Endothelial cell of umbilical vein (primary cell): Measurements from ENCODE around the gene TMEM154. TPM values are rescaled to one million over a fixed set of nuclear protein-coding genes. Genes with fewer than 3 reads are reported as not detected.

Experiments used
- BruUV-seq: library from RNA; stranded (reverse); fragments of 400-500 nt; replicated peaks from 2 replicates; lab custom pipeline; 2021; lab: Mats Ljungman, UMichigan
- CTCF ChIA-PET: fragments of 300-600, 350-600 bp; sonication (Branson Sonifier 250); formaldehyde crosslinking; loops from one replicate; lab custom pipeline; 2021; ENCODE audit warnings: antibody characterized with exemption, inconsistent platforms; lab: Charles Lee
- POLR2A ChIA-PET: fragments of 300-600, 350-600 bp; sonication (Branson Sonifier 250); formaldehyde crosslinking; loops from one replicate; lab custom pipeline; 2021; ENCODE audit warnings: antibody characterized with exemption, inconsistent platforms; lab: Charles Lee
- DNase-seq: peaks from one replicate; pipeline ENCODE4 v3.0.0-alpha.2; 2011; ENCODE audit warnings: low read depth, low spot score
- FAIRE-seq: peaks from 2 replicates; lab custom pipeline; 2011; peaks lifted over from hg19 to GRCh38; lab: Jason Lieb, UNC
- H2AFZ ChIP-seq: 2 replicates; pipeline ENCODE4 v1.6.0; 2012; ENCODE audit warnings: low read depth, low read length, control low read depth, inconsistent platforms
- H3K27ac ChIP-seq: 2 replicates; pipeline ENCODE4 v1.5.1; 2011; ENCODE audit warnings: low read depth, mild to moderate bottlenecking, control low read depth, low read length, moderate library complexity; ENCODE audit not compliant: insufficient read depth
- H3K27me3 ChIP-seq, 2 experiments: 2 replicates each; pipeline versions ENCODE4 v1.6.0 to v1.6.1; 2011; ENCODE audit warnings: low read length in 2 of 2, mixed read lengths in 1 of 2; ENCODE audit not compliant: control insufficient read depth in 2 of 2, insufficient read depth in 2 of 2
- H3K36me3 ChIP-seq, 2 experiments: 2 replicates in 1 of 2; 3 replicates in 1 of 2; pipeline ENCODE4 v1.5.1; 2011; ENCODE audit warnings: low read length in 2 of 2, mild to moderate bottlenecking in 1 of 2, moderate library complexity in 1 of 2; ENCODE audit not compliant: control insufficient read depth in 2 of 2, insufficient read depth in 2 of 2; ENCODE audit errors: extremely low read depth in 1 of 2
- H3K4me1 ChIP-seq: 3 replicates; pipeline ENCODE4 v1.5.1; 2011; ENCODE audit warnings: mild to moderate bottlenecking, low read length; ENCODE audit not compliant: control insufficient read depth, insufficient read depth; ENCODE audit errors: extremely low read depth
- H3K4me2 ChIP-seq: 2 replicates; pipeline ENCODE4 v1.6.1; 2011; ENCODE audit warnings: low read length, control low read depth, mixed read lengths; ENCODE audit not compliant: insufficient read depth
- H3K4me3 ChIP-seq, 3 experiments: fragments of 200-600 bp in 1 of 3; sonication (generic), shearing (Covaris generic) in 1 of 3; replicated peaks in 1 of 3; 2 replicates each; pipeline ENCODE4 v1.5.1; 2011 to 2016; ENCODE audit warnings: control low read depth in 3 of 3, low read length in 3 of 3, mild to moderate bottlenecking in 2 of 3, inconsistent platforms in 1 of 3, low read depth in 1 of 3, moderate library complexity in 1 of 3; ENCODE audit not compliant: insufficient read depth in 1 of 3
- H3K79me2 ChIP-seq: 2 replicates; pipeline ENCODE4 v1.6.0; 2012; ENCODE audit warnings: low read length, inconsistent platforms; ENCODE audit not compliant: control insufficient read depth, insufficient read depth
- H3K9ac ChIP-seq: replicated peaks from 2 replicates; pipeline ENCODE3; 2011; ENCODE audit warnings: low read length, control low read depth; ENCODE audit not compliant: insufficient read depth; ENCODE audit errors: extremely low read depth
- H3K9me1 ChIP-seq: replicated peaks from 3 replicates; pipeline ENCODE4 v1.6.0; 2011; ENCODE audit warnings: mild to moderate bottlenecking, low read length; ENCODE audit not compliant: control insufficient read depth, insufficient read depth; ENCODE audit errors: extremely low read depth
- H3K9me3 ChIP-seq: replicated peaks from 2 replicates; pipeline ENCODE4 v1.5.1; 2012; ENCODE audit warnings: low read length, inconsistent platforms; ENCODE audit not compliant: control insufficient read depth, insufficient read depth
- H4K20me1 ChIP-seq: replicated peaks from 2 replicates; pipeline ENCODE3; 2011; ENCODE audit warnings: mild to moderate bottlenecking, low read length; ENCODE audit not compliant: control insufficient read depth, insufficient read depth; ENCODE audit errors: extremely low read depth
- EZH2 ChIP-seq: IDR thresholded peaks from 2 replicates; pipeline ENCODE4 v1.6.1; 2012; ENCODE audit warnings: borderline replicate concordance, low read depth, mild to moderate bottlenecking, moderate library complexity, low read length, inconsistent platforms; ENCODE audit not compliant: severe bottlenecking
- GATA2 ChIP-seq: IDR thresholded peaks from 2 replicates; pipeline ENCODE4 v1.7.0; 2011; ENCODE audit warnings: low read depth, mild to moderate bottlenecking, moderate library complexity, mixed read lengths, low read length; ENCODE audit not compliant: insufficient read length, insufficient read depth
- JUN ChIP-seq: IDR thresholded peaks from 2 replicates; pipeline ENCODE4 v1.6.1; 2011; ENCODE audit warnings: borderline replicate concordance, low read depth; ENCODE audit not compliant: insufficient read length, insufficient read depth
- MYC ChIP-seq: IDR thresholded peaks from one replicate; pipeline ENCODE4 v1.6.1; 2011; ENCODE audit warnings: mild to moderate bottlenecking, low read depth, low read length
- POLR2AphosphoS5 ChIP-seq: IDR thresholded peaks from 2 replicates; pipeline ENCODE4 v1.6.1; 2012; ENCODE audit warnings: low read depth, mild to moderate bottlenecking, control low read depth, low read length, moderate library complexity; ENCODE audit not compliant: insufficient read depth
- dilution Hi-C: fragments of 300-500 bp; cut with MboI; formaldehyde crosslinking; loops from one replicate; pipeline ENCODE4 v1.15.0; 2019; ENCODE audit warnings: low sequenced_read_pairs; ENCODE audit not compliant: extremely low pct_ligation_motif_present
- intact Hi-C: fragments of 100-400 bp; cut with micrococcal nuclease; formaldehyde crosslinking; loops from one replicate; pipeline ENCODE4 v1.10.0; 2022
- polyA plus RNA-seq, 4 experiments: library from polyadenylated mRNA; depleted of rRNA in 3 of 4; stranded (reverse) in 3 of 4; unstranded in 1 of 4; fragments of >200 nt; gene quantifications; 2 replicates each; pipeline versions ENCODE4 v1.2.1 to v1.2.3, GENCODE V29; 2011 to 2012; ENCODE audit warnings: missing spikeins in 1 of 4
- total RNA-seq: library from RNA; stranded (reverse); gene quantifications from 2 replicates; pipeline ENCODE4 v1.2.3, GENCODE V29; 2021
- TF ChIP-seq, protein P1 (sequence below): IDR thresholded peaks from 2 replicates; pipeline ENCODE4 v1.6.1; 2011; ENCODE audit not compliant: insufficient read depth, insufficient read length

TMEM154 gene
- total and polyA plus RNA-seq, 2 donors (not counting 3 experiments of a cell fraction or from before 2014, with no cell fraction given), result 5.4 to 50.0 TPM

DNA sequence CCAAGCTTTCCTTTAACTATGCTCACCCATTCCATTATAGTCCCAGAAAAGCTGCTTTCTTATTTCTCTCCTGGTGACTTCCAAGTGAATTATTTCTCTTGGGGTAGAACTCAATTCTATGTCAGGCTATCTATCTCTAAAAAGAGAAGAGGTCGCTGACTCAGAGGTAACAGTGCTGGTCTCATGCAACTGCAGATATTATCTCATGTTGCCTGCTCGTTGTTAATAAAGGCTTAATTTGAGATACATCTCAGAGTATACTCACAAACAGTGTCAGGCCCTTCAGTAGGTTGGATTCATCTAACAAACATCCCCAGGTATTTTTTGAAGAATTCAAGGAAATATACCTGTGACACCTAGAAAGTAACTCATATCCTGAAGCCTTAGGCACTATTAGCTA is 2.7 kb downstream of the TMEM154 start:
- dilution Hi-C loops (no loop called here), intact Hi-C loops (no loop called here)
- no peak overlapping the region for H3K27ac ChIP-seq
- peaks cover 14% of the 10 kb centered on the region for H3K79me2 ChIP-seq
- H2AFZ ChIP-seq, result no peak overlapping the region
- TF ChIP-seq MYC (no peak), POLR2AphosphoS5 (no peak)
- TF ChIP-seq, protein P1, sequence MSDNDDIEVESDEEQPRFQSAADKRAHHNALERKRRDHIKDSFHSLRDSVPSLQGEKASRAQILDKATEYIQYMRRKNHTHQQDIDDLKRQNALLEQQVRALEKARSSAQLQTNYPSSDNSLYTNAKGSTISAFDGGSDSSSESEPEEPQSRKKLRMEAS, result no peak
- H3K27me3 ChIP-seq, result no peaks in the 10 kb centered on the region
- H3K9ac ChIP-seq, result no peak overlapping the region
- no peak overlapping the region for H3K4me3 ChIP-seq
- H3K9me3 ChIP-seq, result no peaks in the 10 kb centered on the region
- no TSS peak for BruUV-seq
- H3K4me1 ChIP-seq, result peaks cover 44% of the 10 kb centered on the region
- ChIA-PET POLR2A (interaction anchor here (0.6 kb wide), 1 partner anchor 100 kb away, joined by 3 read pairs; no protein-coding TSS in a partner anchor), CTCF (interaction anchor here (0.9 to 3.9 kb wide), 6 partner anchors 9 to 222 kb away, joined by 3 to 23 read pairs (median 4); no protein-coding TSS in a partner anchor)
- H3K9me1 ChIP-seq, result no peaks in the 10 kb centered on the region
- no peaks in the 10 kb centered on the region for H4K20me1 ChIP-seq
- FAIRE-seq, result no peak
- no peak overlapping the region for H3K4me2 ChIP-seq
- no peaks in the 10 kb centered on the region for H3K36me3 ChIP-seq
- DNase-seq, result no peak

DNA sequence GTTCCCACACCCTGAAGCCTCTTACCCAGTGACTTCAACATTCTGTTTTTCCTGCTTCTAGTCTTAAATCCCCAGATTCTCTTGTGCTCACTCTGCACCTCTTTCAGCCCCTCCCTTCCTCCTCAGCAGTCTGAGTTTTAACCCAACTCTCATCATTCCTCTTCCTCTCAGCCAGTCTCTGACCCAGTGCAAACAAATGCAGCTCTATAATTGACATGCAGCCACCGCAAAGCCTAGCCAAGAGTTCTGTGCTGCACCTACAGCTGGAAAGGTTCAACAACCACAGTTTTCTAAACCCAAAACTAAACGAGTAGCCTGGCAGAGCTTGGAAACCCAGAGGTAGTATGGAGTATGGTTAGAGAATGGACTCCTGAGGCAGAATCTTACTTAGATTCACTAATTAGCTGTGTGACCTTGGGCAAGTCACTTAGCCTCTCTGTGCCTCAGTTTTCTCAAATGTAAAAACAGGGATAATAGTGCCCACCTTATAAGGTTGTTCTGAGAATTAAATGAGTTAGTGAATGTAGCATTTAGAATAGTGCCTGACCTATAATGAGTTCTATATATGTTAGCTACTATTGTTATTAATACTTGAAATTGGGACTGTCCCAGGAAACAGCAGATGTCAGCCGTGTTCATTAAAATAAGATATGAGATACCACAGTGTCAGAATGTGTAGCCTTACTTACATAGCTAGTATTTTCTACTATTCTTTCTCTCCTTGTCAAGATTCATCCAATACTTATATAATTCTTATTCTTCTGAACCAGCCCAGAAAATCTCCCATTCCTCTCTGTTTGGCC is 3.5 kb downstream of the TMEM154 start:
- Histone ChIP-seq H3K4me2 (no peak overlapping the region), H2AFZ (no peak overlapping the region), H3K4me1 (peaks cover 35% of the 10 kb centered on the region), H3K36me3 (no peaks in the 10 kb centered on the region), H3K27ac (no peak overlapping the region), H3K9me3 (no peaks in the 10 kb centered on the region), H3K4me3 (no peak overlapping the region), H3K9me1 (no peaks in the 10 kb centered on the region), H4K20me1 (no peaks in the 10 kb centered on the region), H3K9ac (no peak overlapping the region), H3K79me2 (peaks cover 14% of the 10 kb centered on the region), H3K27me3 (no peaks in the 10 kb centered on the region)
- BruUV-seq, result no TSS peak
- TF ChIP-seq GATA2, result no peak
- TF ChIP-seq JUN, result no peak
- no peak for TF ChIP-seq EZH2
- FAIRE-seq (no peak), DNase-seq (no peak)
- dilution Hi-C loops, result no loop called here
- intact Hi-C loops, result no loop called here
- POLR2A ChIA-PET, result interaction anchor here (0.6 kb wide), 1 partner anchor 99 kb away, joined by 3 read pairs; no protein-coding TSS in a partner anchor
- CTCF ChIA-PET, result interaction anchor here (0.9 to 3.9 kb wide), 6 partner anchors 8 to 222 kb away, joined by 3 to 23 read pairs (median 4); no protein-coding TSS in a partner anchor
